Measurements from ENCODE around the gene FRAS1.

- TF ChIP-seq, protein P1, sequence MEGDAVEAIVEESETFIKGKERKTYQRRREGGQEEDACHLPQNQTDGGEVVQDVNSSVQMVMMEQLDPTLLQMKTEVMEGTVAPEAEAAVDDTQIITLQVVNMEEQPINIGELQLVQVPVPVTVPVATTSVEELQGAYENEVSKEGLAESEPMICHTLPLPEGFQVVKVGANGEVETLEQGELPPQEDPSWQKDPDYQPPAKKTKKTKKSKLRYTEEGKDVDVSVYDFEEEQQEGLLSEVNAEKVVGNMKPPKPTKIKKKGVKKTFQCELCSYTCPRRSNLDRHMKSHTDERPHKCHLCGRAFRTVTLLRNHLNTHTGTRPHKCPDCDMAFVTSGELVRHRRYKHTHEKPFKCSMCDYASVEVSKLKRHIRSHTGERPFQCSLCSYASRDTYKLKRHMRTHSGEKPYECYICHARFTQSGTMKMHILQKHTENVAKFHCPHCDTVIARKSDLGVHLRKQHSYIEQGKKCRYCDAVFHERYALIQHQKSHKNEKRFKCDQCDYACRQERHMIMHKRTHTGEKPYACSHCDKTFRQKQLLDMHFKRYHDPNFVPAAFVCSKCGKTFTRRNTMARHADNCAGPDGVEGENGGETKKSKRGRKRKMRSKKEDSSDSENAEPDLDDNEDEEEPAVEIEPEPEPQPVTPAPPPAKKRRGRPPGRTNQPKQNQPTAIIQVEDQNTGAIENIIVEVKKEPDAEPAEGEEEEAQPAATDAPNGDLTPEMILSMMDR (conservative IDR thresholded peaks at IDR 0.05 in 1 of 2, IDR thresholded peaks at IDR 0.05 in 1 of 2; ENCODE audit: low read depth in 1 of 2, low read length in 2 of 2), result no peak
- no peak for TF ChIP-seq EZH2 (IDR thresholded peaks at IDR 0.05; ENCODE audit: low read length, missing control alignments)
Observed at GRCh38 chr4:78219825-78220224, 162.7 kb downstream of the FRAS1 start.

Measured in fibroblast of lung (primary cell).